Hepatocyte (in vitro differentiated cells): ENCODE measurements around the gene AP2S1.
A peak's percentile ranks its signal among the peaks of the same experiment; 100 is the strongest.

Experiments
- CTCF ChIP-seq: fragments of 200-600 bp; sonication (generic); IDR thresholded peaks from 2 replicates; pipeline ENCODE4 v1.5.1; 2016; ENCODE audit warnings: antibody characterized with exemption, mild to moderate bottlenecking; ENCODE audit not compliant: poor library complexity
- EZH2 ChIP-seq: fragments of 200-600 bp; sonication (generic); IDR thresholded peaks from 2 replicates; pipeline ENCODE4 v1.6.1; 2016; ENCODE audit warnings: antibody characterized with exemption, mild to moderate bottlenecking, borderline replicate concordance

- TF ChIP-seq CTCF (peak; percentile 96), EZH2 (no peak)
Measured at GRCh38 chr19:46856062-46857022, 5.7 kb upstream of the AP2S1 start.
